C4-2B (cell line): Measurements from ENCODE around the gene SEC16A.

Source experiments
- CTCF ChIP-seq: fragments of 450-650 bp; conservative IDR thresholded peaks from 2 replicates; pipeline ENCODE4 v1.5.1; 2017; ENCODE audit warnings: mild to moderate bottlenecking
- ZFX ChIP-seq: fragments of 450-650 bp; IDR thresholded peaks from 2 replicates; pipeline ENCODE4 v1.6.1; 2017

GRCh38 chr9:136439481-136440408 lies 43.1 kb downstream of the SEC16A start, which contains the start of gene INPP5E:
- TF ChIP-seq CTCF (peak; percentile 99), ZFX (peak; percentile 97)
